ENCODE data around the gene TSPO.

GRCh38 chr22:43106302-43106701 lies 45.1 kb upstream of the TSPO start:
- TF ChIP-seq ZNF274 (IDR thresholded peaks at IDR 0.05; ENCODE audit: low read depth, low read length) (no peak), YY1 (IDR thresholded peaks at IDR 0.05; ENCODE audit: insufficient read depth, insufficient read length) (no peak)

Data from NT2/D1 (cell line).